Subcutaneous adipose tissue (tissue), 4 donors: ENCODE measurements around the gene EGFR. TPM values are rescaled to one million over a fixed set of nuclear protein-coding genes. Genes with fewer than 3 reads are reported as not detected.

Experiments
- CTCF ChIP-seq: fragments of 450-650 bp; IDR thresholded peaks from one replicate; pipeline ENCODE4 v1.5.1; 2016; ENCODE audit warnings: low read depth, mild to moderate bottlenecking, control low read depth, antibody characterized with exemption, moderate library complexity
- total RNA-seq, 4 donors: library from RNA; depleted of rRNA; stranded (reverse); fragments of >200 nt; gene quantifications; one replicate each; pipeline ENCODE4 v1.1.0, GENCODE V29; 2016

The EGFR gene
- total RNA-seq, 4 donors from 2014 or later: 84.0 to 132 (median 102) TPM

GRCh38 chr7:55060085-55060484, 41.3 kb downstream of the EGFR start:
- TF ChIP-seq CTCF: no peak

- TF ChIP-seq CTCF: no peak
Measured at GRCh38 chr7:55060636-55061022, 41.8 kb downstream of the EGFR start.

GRCh38 chr7:55061726-55062499, 43.1 kb downstream of the EGFR start:
- no peak for TF ChIP-seq CTCF

- no peak for TF ChIP-seq CTCF
Measured at GRCh38 chr7:55063061-55063460, 44.2 kb downstream of the EGFR start.

- TF ChIP-seq CTCF: no peak
Measured at GRCh38 chr7:55063633-55064032, 44.8 kb downstream of the EGFR start.

- no peak for TF ChIP-seq CTCF
Measured at GRCh38 chr7:55065079-55065478, 46.3 kb downstream of the EGFR start.

- no peak for TF ChIP-seq CTCF
Measured at GRCh38 chr7:55065511-55066229, 46.9 kb downstream of the EGFR start.
